Measurements from ENCODE around the gene EEF1B2.
"Not testable (repeated sequence)": the region's sequence is repeated elsewhere in the genome, so short reads cannot be mapped to it uniquely, and the experiment has no call there.

EEF1B2 gene

GRCh38 chr2:206201075-206201848, 41.6 kb downstream of the EEF1B2 start:
- H3K4me1 ChIP-seq (ENCODE audit: control insufficient read depth, insufficient read depth, low read length): peaks cover 8% of the 10 kb centered on the region
- no peak overlapping the region for H3K9ac ChIP-seq (ENCODE audit: low read depth, low read length)
- no peaks in the 10 kb centered on the region for H3K36me3 ChIP-seq (ENCODE audit: control insufficient read depth, insufficient read depth, low read length)
- H3K4me3 ChIP-seq (ENCODE audit: low read depth, low read length): no peak overlapping the region
- H3K27me3 ChIP-seq (ENCODE audit: control insufficient read depth, insufficient read depth, low read length): no peaks in the 10 kb centered on the region
- no peaks in the 10 kb centered on the region for H3K9me3 ChIP-seq (ENCODE audit: control insufficient read depth, insufficient read depth, low read length)

GRCh38 chr2:206202446-206202845, 42.8 kb downstream of the EEF1B2 start:
- no peaks in the 10 kb centered on the region for H3K36me3 ChIP-seq (ENCODE audit: control insufficient read depth, insufficient read depth, low read length)
- H3K27me3 ChIP-seq (ENCODE audit: control insufficient read depth, insufficient read depth, low read length): no peaks in the 10 kb centered on the region
- H3K4me3 ChIP-seq (ENCODE audit: low read depth, low read length): no peak overlapping the region
- no peaks in the 10 kb centered on the region for H3K9me3 ChIP-seq (ENCODE audit: control insufficient read depth, insufficient read depth, low read length)
- peaks cover 8% of the 10 kb centered on the region for H3K4me1 ChIP-seq (ENCODE audit: control insufficient read depth, insufficient read depth, low read length)
- H3K9ac ChIP-seq (ENCODE audit: low read depth, low read length): no peak overlapping the region

- Histone ChIP-seq H3K4me1 (ENCODE audit: control insufficient read depth, insufficient read depth, low read length) (peaks cover 8% of the 10 kb centered on the region), H3K4me3 (ENCODE audit: low read depth, low read length) (no peak overlapping the region), H3K36me3 (ENCODE audit: control insufficient read depth, insufficient read depth, low read length) (no peaks in the 10 kb centered on the region), H3K9me3 (ENCODE audit: control insufficient read depth, insufficient read depth, low read length) (no peaks in the 10 kb centered on the region), H3K27me3 (ENCODE audit: control insufficient read depth, insufficient read depth, low read length) (no peaks in the 10 kb centered on the region), H3K9ac (ENCODE audit: low read depth, low read length) (no peak overlapping the region)
Measured at GRCh38 chr2:206203331-206203730, 43.6 kb downstream of the EEF1B2 start.

GRCh38 chr2:206204710-206205109, 45.0 kb downstream of the EEF1B2 start:
- Histone ChIP-seq H3K4me3 (ENCODE audit: low read depth, low read length) (no peak overlapping the region), H3K36me3 (ENCODE audit: control insufficient read depth, insufficient read depth, low read length) (no peaks in the 10 kb centered on the region), H3K4me1 (ENCODE audit: control insufficient read depth, insufficient read depth, low read length) (peaks cover 8% of the 10 kb centered on the region)

GRCh38 chr2:206207316-206207715, 47.6 kb downstream of the EEF1B2 start:
- H3K4me3 ChIP-seq (ENCODE audit: low read depth, low read length); H3K27me3 ChIP-seq (ENCODE audit: control insufficient read depth, insufficient read depth, low read length); H3K36me3 ChIP-seq (ENCODE audit: control insufficient read depth, insufficient read depth, low read length); H3K4me1 ChIP-seq (ENCODE audit: control insufficient read depth, insufficient read depth, low read length); H3K9ac ChIP-seq (ENCODE audit: low read depth, low read length); H3K9me3 ChIP-seq (ENCODE audit: control insufficient read depth, insufficient read depth, low read length): not testable (repeated sequence)

More at GRCh38 chr2:206204710-206205109, 45.0 kb downstream of the EEF1B2 start:
- H3K9ac ChIP-seq (ENCODE audit: low read depth, low read length): no peak overlapping the region
- no peaks in the 10 kb centered on the region for H3K27me3 ChIP-seq (ENCODE audit: control insufficient read depth, insufficient read depth, low read length)
- H3K9me3 ChIP-seq (ENCODE audit: control insufficient read depth, insufficient read depth, low read length): no peaks in the 10 kb centered on the region

- Histone ChIP-seq H3K4me3 (ENCODE audit: low read depth, low read length) (no peak overlapping the region), H3K9me3 (ENCODE audit: control insufficient read depth, insufficient read depth, low read length) (no peaks in the 10 kb centered on the region), H3K36me3 (ENCODE audit: control insufficient read depth, insufficient read depth, low read length) (no peaks in the 10 kb centered on the region), H3K9ac (ENCODE audit: low read depth, low read length) (no peak overlapping the region), H3K4me1 (ENCODE audit: control insufficient read depth, insufficient read depth, low read length) (peaks cover 19% of the 10 kb centered on the region), H3K27me3 (ENCODE audit: control insufficient read depth, insufficient read depth, low read length) (no peaks in the 10 kb centered on the region)
Measured at GRCh38 chr2:206208900-206209299, 49.2 kb downstream of the EEF1B2 start.

GRCh38 chr2:206211657-206212255, 52.1 kb downstream of the EEF1B2 start:
- Histone ChIP-seq H3K4me3 (ENCODE audit: low read depth, low read length) (no peak overlapping the region), H3K4me1 (ENCODE audit: control insufficient read depth, insufficient read depth, low read length) (peaks cover 21% of the 10 kb centered on the region), H3K9ac (ENCODE audit: low read depth, low read length) (no peak overlapping the region), H3K27me3 (ENCODE audit: control insufficient read depth, insufficient read depth, low read length) (no peaks in the 10 kb centered on the region), H3K36me3 (ENCODE audit: control insufficient read depth, insufficient read depth, low read length) (no peaks in the 10 kb centered on the region), H3K9me3 (ENCODE audit: control insufficient read depth, insufficient read depth, low read length) (no peaks in the 10 kb centered on the region)

Measured in iPS-15b (cell line).